ENCODE measurements around the gene TWNK. TPM values are rescaled to one million over a fixed set of nuclear protein-coding genes. Genes with fewer than 3 reads are reported as not detected.
A peak's percentile ranks its signal among the peaks of the same experiment; 100 is the strongest.

TWNK gene
- total RNA-seq, 2 donors from 2014 or later, result 9.7 to 17.3 TPM

- 91% methylated on average over 18 of the region's 18 CpGs for WGBS
- H3K4me1 ChIP-seq (replicated peaks), result peaks cover 14% of the 10 kb centered on the region
Measured at GRCh38 chr10:101003639-101004206, 16.4 kb downstream of the TWNK start.

GRCh38 chr10:101005361-101005760 is 18.0 kb downstream of the TWNK start:
- no peaks in the 10 kb centered on the region for H3K27me3 ChIP-seq (replicated peaks; ENCODE audit: insufficient read depth)
- WGBS, result 87% methylated on average over 23 of the region's 23 CpGs
- no peak for TF ChIP-seq CTCF (IDR thresholded peaks at IDR 0.05)
- no peak for TF ChIP-seq POLR2A (IDR thresholded peaks at IDR 0.05)
- no peak for TF ChIP-seq POLR2AphosphoS5 (IDR thresholded peaks at IDR 0.05)
- H3K9me3 ChIP-seq, result no peaks in the 10 kb centered on the region
- no peak for DNase-seq (ENCODE audit: low spot score)
- no peak overlapping the region for H3K27ac ChIP-seq
- intact Hi-C loops (cut with DNase I), result no loop called here
- H3K4me3 ChIP-seq, result no peak overlapping the region
- peaks cover 3 to 15% of the 10 kb centered on the region in 2 donors for H3K36me3 ChIP-seq
- H3K4me1 ChIP-seq (replicated peaks), result peaks cover 14% of the 10 kb centered on the region

More at GRCh38 chr10:101003639-101004206, 16.4 kb downstream of the TWNK start:
- no peaks in the 10 kb centered on the region for H3K9me3 ChIP-seq
- TF ChIP-seq POLR2AphosphoS5 (IDR thresholded peaks at IDR 0.05) (no peak), POLR2A (IDR thresholded peaks at IDR 0.05) (no peak), CTCF (IDR thresholded peaks at IDR 0.05) (no peak)
- intact Hi-C loops (cut with DNase I), result no loop called here
- no peak overlapping the region for H3K27ac ChIP-seq
- H3K27me3 ChIP-seq (replicated peaks; ENCODE audit: insufficient read depth), result no peaks in the 10 kb centered on the region
- DNase-seq (ENCODE audit: low spot score), result no peak
- H3K4me3 ChIP-seq, result no peak overlapping the region
- H3K36me3 ChIP-seq, result peaks cover 3 to 15% of the 10 kb centered on the region in 2 donors

- Histone ChIP-seq H3K27me3 (replicated peaks; ENCODE audit: insufficient read depth) (no peaks in the 10 kb centered on the region), H3K36me3 (peaks cover 3 to 15% of the 10 kb centered on the region in 2 donors), H3K4me3 (no peak overlapping the region), H3K4me1 (replicated peaks) (peaks cover 12% of the 10 kb centered on the region), H3K27ac (no peak overlapping the region), H3K9me3 (no peaks in the 10 kb centered on the region)
- TF ChIP-seq CTCF (IDR thresholded peaks at IDR 0.05) (no peak), POLR2AphosphoS5 (IDR thresholded peaks at IDR 0.05) (no peak), POLR2A (IDR thresholded peaks at IDR 0.05) (no peak)
- DNase-seq (ENCODE audit: low spot score), result no peak
- 89% methylated on average over 4 of the region's 4 CpGs for WGBS
- intact Hi-C loops (cut with DNase I), result no loop called here
Measured at GRCh38 chr10:101005869-101006567, 18.7 kb downstream of the TWNK start.

- WGBS, result 78% methylated on average over 33 of the region's 33 CpGs
Measured at GRCh38 chr10:101006593-101007098, 19.3 kb downstream of the TWNK start.

More at GRCh38 chr10:101006593-101007098, 19.3 kb downstream of the TWNK start:
- Histone ChIP-seq H3K36me3 (peaks cover 3 to 15% of the 10 kb centered on the region in 2 donors), H3K4me1 (replicated peaks) (peaks cover 7% of the 10 kb centered on the region), H3K9me3 (no peaks in the 10 kb centered on the region), H3K27me3 (replicated peaks; ENCODE audit: insufficient read depth) (no peaks in the 10 kb centered on the region), H3K4me3 (no peak overlapping the region), H3K27ac (peak overlapping the region in 1 of 2 donors; percentile 27)
- no peak for TF ChIP-seq POLR2AphosphoS5 (IDR thresholded peaks at IDR 0.05)
- no peak for TF ChIP-seq CTCF (IDR thresholded peaks at IDR 0.05)
- no peak for TF ChIP-seq POLR2A (IDR thresholded peaks at IDR 0.05)
- intact Hi-C loops (cut with DNase I), result no loop called here
- DNase-seq (ENCODE audit: low spot score), result no peak
